ENCODE data around the gene LGALS7.

Gene LGALS7

DNA sequence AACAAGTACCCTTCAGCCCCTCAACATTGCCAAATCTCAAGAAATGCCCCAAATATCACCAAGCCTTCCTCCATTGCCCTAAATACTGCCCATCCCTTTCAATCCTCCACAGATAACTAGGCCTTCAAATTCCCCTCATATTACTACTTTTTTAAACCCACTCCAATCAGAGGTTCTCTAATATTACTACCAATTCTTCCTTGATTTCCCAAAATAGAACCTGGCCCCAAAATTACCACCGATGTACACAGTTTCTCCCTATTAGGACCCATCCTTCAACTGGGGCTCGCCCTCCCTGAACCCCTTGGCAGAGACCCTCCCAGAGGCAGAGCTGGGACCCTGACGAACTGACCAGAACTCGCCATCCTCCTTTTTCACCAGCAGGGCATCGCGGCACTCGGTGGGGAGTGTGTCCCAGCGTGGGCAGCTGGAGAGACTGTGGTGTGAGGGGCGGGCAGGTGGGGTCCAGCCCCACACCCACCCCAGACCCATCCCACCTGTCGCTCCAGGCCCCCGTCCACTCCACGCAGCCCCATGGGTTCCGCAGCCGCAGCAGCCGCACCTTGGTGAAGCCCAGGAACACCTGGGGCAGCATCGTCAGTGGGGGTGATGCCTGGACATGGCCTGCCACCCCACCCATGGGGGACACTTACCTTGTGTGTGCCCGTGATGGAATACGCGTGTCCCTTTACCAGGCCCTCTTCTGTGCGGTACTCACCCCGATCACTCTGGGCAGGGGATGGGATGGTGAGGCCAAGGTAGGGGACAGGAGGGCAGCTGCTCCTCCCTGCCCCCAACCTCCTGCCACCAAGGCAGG lies 35.2 kb downstream of the LGALS7 start:
- DNase-seq, result no peak

GRCh38 chr19:38737281-38737865 lies 35.9 kb downstream of the LGALS7 start:
- DNase-seq, result no peak

DNA sequence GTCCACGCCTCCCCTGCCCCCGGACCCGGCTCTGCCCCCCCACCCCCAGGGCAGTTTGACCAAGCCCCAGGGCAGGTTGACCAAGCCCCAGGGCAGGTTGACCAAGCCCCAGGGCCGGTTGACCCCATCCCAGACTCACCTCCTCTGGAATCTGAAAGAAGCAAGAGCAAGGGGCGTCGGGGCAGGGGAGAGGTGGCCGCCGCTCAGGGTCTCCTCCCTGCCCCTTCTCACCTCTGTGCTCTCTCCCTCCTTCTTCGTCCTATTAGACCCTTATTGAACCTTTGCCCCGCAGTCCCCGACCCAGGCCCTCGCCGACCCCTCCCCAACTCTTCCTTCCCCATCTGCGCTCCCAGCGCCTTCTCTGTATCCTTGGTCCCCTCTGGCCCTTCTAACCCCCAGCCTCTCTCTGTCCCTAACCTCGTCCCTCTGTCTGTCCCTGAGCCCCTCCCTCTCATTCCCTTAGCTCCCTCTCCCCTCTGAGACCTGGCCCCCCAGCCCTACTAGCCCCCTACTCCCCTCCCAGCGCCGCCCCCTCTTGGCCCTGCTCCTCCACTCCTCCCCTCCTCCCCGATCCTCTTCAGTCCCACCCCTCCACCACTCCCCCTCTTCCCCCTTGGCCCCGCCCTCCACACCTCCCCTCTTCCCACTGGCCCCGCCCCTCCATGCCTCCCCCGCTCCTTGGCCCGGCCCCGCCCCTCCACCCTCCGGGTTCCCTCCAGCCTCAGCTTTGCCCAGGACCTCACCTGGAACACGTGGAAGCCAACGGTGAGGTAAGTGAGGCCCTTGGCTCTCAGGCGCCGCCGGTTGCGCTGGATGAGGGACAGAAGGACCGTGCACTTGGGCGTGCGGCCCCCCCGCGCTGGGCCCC lies 36.7 kb downstream of the LGALS7 start:
- DNase-seq, result peak; percentile 67 to 75

DNA sequence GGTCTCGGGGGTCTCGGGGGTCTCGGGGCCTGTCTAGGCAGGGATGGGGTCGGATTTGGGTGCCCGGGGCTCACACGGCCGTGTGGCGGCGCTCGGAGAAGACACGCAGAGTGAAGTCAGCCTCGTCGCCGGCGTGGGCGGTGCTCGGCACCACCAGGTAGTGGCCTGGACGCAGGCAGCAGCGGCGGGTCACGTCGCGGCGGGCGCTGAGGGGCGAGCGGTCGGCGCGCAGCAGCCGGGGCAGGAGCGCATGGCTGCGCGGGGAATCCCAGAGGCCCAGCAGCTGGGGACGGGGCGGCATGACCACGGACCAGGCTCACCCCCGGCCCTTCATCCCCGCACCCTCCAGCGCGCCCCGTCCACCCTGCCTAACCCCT lies 37.3 kb downstream of the LGALS7 start:
- DNase-seq, result peak; percentile 64 to 71

GRCh38 chr19:38735257-38735686 lies 38.0 kb downstream of the LGALS7 start:
- peak in 1 of 2 donors; percentile 37 for DNase-seq

- DNase-seq, result peak in 1 of 2 donors; percentile 32
These were observed 38.7 kb downstream of the LGALS7 start for GRCh38 chr19:38734426-38735256.

- no peak for DNase-seq
These were observed 39.2 kb downstream of the LGALS7 start for GRCh38 chr19:38734176-38734425.

- no peak for DNase-seq
These were observed 39.7 kb downstream of the LGALS7 start for GRCh38 chr19:38733493-38734175.

- DNase-seq, result no peak
These were observed 40.1 kb downstream of the LGALS7 start for GRCh38 chr19:38733241-38733492.

- no peak for DNase-seq
These were observed 41.5 kb downstream of the LGALS7 start for GRCh38 chr19:38731654-38732301.

GRCh38 chr19:38730731-38731589 lies 42.4 kb downstream of the LGALS7 start:
- no peak for DNase-seq

DNA sequence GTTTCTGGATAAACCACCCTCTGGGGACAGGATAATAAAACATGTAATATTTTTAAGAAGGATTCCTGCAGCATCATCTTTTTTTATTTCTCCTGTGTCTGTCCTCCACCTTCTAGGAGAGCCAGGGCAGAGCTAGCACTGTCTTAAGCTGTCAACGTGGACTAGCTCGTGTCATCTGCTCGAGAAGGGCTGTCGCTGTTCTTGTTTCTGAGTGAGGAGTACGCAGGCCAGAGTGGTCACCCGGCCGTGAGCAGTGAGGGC lies 42.9 kb downstream of the LGALS7 start:
- DNase-seq, result no peak

DNA sequence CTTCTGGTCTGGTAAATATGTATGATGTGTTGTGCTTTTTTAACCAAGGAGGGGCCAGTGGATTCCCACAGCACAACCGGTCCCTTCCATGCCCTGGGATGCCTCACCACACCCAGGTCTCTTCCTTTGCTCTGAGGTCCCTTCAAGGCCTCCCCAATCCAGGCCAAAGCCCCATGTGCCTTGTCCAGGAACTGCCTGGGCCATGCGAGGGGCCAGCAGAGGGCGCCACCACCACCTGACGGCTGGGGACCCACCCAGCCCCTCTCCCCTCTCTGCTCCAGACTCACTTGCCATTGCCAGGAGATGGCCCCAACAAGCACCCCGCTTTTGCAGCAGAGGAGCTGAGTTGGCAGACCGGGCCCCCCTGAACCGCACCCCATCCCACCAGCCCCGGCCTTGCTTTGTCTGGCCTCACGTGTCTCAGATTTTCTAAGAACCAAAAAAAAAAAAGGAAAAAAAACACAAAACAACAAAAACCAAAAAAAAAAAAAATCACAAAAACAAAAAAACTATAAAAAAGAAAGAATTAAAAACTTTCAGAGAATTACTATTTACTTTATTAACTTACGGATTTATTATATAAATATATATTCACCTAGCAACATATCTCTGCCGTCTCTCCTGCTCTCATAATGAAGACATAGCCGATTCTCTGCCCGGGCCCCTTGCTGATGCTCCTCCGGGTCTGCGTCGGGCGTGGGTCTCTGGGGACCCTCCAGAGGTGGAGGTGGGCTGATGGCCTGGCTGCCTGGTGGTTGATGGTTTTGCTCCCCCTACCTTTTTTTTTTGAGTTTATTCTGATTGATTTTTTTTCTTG lies 43.5 kb downstream of the LGALS7 start:
- DNase-seq, result peak; percentile 86 to 87

DNA sequence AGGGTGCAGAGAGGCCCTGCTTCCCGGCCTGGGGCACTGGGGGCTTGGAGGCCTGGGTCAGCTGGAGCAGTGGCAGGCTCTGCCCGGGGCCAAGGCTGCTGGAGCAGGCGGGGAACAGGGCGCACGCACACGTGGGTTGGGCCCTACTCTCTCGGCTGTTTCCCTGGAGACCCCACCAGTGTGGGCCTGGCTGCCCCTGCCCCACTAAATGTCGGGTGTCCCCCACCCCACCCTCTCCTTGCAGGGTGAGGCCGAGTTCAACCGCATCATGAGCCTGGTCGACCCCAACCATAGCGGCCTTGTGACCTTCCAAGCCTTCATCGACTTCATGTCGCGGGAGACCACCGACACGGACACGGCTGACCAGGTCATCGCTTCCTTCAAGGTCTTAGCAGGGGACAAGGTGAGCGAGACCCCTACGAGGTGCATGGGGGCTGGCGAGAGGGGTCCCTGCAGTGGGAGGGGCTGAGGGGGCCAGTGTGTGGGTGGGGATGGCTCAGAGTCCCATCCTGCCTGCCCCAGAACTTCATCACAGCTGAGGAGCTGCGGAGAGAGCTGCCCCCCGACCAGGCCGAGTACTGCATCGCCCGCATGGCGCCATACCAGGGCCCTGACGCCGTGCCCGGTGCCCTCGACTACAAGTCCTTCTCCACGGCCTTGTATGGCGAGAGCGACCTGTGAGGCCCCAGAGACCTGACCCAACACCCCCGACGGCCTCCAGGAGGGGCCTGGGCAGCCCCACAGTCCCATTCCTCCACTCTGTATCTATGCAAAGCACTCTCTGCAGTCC lies 44.4 kb downstream of the LGALS7 start:
- no peak for DNase-seq

- no peak for DNase-seq
These were observed 45.3 kb downstream of the LGALS7 start for GRCh38 chr19:38727868-38728660.

DNA sequence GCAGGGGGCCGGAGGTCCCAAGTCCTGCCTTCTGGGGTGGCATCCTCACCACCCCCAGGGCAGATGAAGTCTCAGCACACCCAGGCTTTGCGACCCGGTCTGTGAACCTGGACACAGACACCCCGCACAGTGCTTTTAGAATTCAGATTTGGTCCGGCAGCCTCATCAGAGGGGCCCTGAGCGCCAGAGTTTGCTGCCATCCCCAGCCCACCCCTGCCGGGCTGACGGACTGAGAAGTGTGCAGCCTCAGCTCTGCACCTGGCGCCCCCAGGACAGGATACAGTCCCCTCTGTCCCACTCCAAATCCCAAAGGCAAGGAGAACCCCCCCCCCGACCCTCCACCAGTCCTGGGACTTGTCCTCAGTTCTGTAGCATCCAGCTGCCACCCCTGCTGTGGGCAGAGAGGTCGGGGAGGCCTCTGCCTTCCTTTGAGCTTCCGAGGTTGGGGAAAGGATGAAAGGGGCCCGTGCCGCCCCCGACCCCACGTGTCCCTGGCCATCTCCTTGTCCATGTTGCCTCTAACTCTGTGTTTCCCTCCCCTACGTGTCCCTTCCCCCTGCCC lies 45.9 kb downstream of the LGALS7 start:
- DNase-seq, result no peak

DNA sequence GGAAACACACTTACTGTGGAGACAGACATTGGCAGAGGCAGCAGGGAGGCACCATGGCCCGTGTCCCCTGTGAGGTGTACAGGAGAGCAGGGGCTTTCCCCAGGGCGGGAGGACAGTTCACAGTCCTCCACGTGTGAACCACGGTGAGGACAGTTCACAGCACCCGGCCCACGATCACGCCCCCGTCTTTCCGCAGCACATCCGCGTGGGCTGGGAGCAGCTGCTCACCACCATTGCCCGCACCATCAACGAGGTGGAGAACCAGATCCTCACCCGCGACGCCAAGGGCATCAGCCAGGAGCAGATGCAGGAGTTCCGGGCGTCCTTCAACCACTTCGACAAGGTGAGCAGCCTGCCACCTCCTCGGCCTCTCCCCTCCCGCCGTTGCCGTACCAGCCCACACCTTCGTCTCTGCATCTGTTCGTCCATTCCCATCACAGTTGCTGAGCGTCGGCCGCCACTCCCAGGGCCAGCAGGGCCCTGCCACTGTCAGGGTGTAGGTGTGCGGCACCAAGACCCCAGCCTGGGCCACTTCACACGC lies 46.5 kb downstream of the LGALS7 start:
- DNase-seq, result no peak

- no peak for DNase-seq
These were observed 47.0 kb downstream of the LGALS7 start for GRCh38 chr19:38726284-38726673.
